Activated CD4-positive, alpha-beta T cell treated with anti-CD3 and anti-CD28 coated beads, Interleukin-2, amount 10 ng/mL, durations not matched to agents 24 days and 14 days (primary cell): Measurements from ENCODE around the gene OR2A12. TPM values are rescaled to one million over a fixed set of nuclear protein-coding genes. Genes with fewer than 3 reads are reported as not detected.
A peak's percentile ranks its signal among the peaks of the same experiment; 100 is the strongest.
"Not testable (repeated sequence)": the region's sequence is repeated elsewhere in the genome, so short reads cannot be mapped to it uniquely, and the experiment has no call there.

ENCODE experiments used
- DNase-seq: peaks from one replicate; pipeline ENCODE4 v3.0.0; 2022
- H3K27ac Mint-ChIP-seq: one replicate; pipeline ENCODE4 v1.8.0; 2022; ENCODE audit warnings: mild to moderate bottlenecking, mixed read lengths
- H3K27me3 Mint-ChIP-seq: one replicate; pipeline ENCODE4 v1.8.0; 2022; ENCODE audit warnings: mixed read lengths
- H3K36me3 Mint-ChIP-seq: one replicate; pipeline ENCODE4 v1.8.0; 2022; ENCODE audit warnings: low read depth, mild to moderate bottlenecking, mixed read lengths
- H3K4me1 Mint-ChIP-seq: one replicate; pipeline ENCODE4 v1.8.0; 2021; ENCODE audit warnings: mixed read lengths
- H3K4me3 Mint-ChIP-seq: one replicate; pipeline ENCODE4 v1.8.0; 2022; ENCODE audit warnings: mild to moderate bottlenecking, moderate library complexity, mixed read lengths
- H3K9me3 Mint-ChIP-seq: one replicate; pipeline ENCODE4 v1.8.0; 2021; ENCODE audit warnings: mixed read lengths
- intact Hi-C: fragments of 100-400 bp; cut with micrococcal nuclease; formaldehyde crosslinking; loops from one replicate; pipeline ENCODE4 v1.15.1; 2023
- total RNA-seq: library from RNA; stranded (reverse); gene quantifications from 2 replicates; pipeline ENCODE4 v1.2.3, GENCODE V29; 2022

The OR2A12 gene
- total RNA-seq, 1 donor from 2014 or later: not detected

GRCh38 chr7:144087230-144087629, 1.2 kb downstream of the OR2A12 start:
- Mint-ChIP-seq H3K27me3 (no peaks in the 10 kb centered on the region), H3K4me3 (no peak overlapping the region), H3K27ac (no peak overlapping the region), H3K4me1 (no peaks in the 10 kb centered on the region), H3K9me3 (peaks cover 4% of the 10 kb centered on the region), H3K36me3 (no peaks in the 10 kb centered on the region)
- intact Hi-C loops: no loop called here
- DNase-seq: no peak

GRCh38 chr7:144090667-144091066, 4.6 kb downstream of the OR2A12 start:
- H3K27ac Mint-ChIP-seq: no peak overlapping the region
- H3K36me3 Mint-ChIP-seq: no peaks in the 10 kb centered on the region
- no peaks in the 10 kb centered on the region for H3K4me1 Mint-ChIP-seq
- no peak overlapping the region for H3K4me3 Mint-ChIP-seq
- intact Hi-C loops: no loop called here
- no peak for DNase-seq
- H3K27me3 Mint-ChIP-seq: no peaks in the 10 kb centered on the region
- H3K9me3 Mint-ChIP-seq: peaks cover 8% of the 10 kb centered on the region

GRCh38 chr7:144098776-144099175, 12.7 kb downstream of the OR2A12 start:
- intact Hi-C loops: no loop called here
- no peak overlapping the region for H3K4me3 Mint-ChIP-seq
- peaks cover 3% of the 10 kb centered on the region for H3K27me3 Mint-ChIP-seq
- H3K4me1 Mint-ChIP-seq: peaks cover 2% of the 10 kb centered on the region
- H3K36me3 Mint-ChIP-seq: no peaks in the 10 kb centered on the region
- no peak overlapping the region for H3K27ac Mint-ChIP-seq
- no peaks in the 10 kb centered on the region for H3K9me3 Mint-ChIP-seq
- DNase-seq: no peak

- H3K9me3 Mint-ChIP-seq: no peaks in the 10 kb centered on the region
- H3K36me3 Mint-ChIP-seq: no peaks in the 10 kb centered on the region
- H3K27me3 Mint-ChIP-seq: peaks cover 4% of the 10 kb centered on the region
- DNase-seq: no peak
- intact Hi-C loops: no loop called here
- peaks cover 2% of the 10 kb centered on the region for H3K4me1 Mint-ChIP-seq
- H3K27ac Mint-ChIP-seq: no peak overlapping the region
- H3K4me3 Mint-ChIP-seq: no peak overlapping the region
Measured at GRCh38 chr7:144100607-144101006, 14.5 kb downstream of the OR2A12 start.

GRCh38 chr7:144102041-144102440, 16.0 kb downstream of the OR2A12 start:
- Mint-ChIP-seq H3K36me3 (no peaks in the 10 kb centered on the region), H3K9me3 (no peaks in the 10 kb centered on the region), H3K27me3 (peaks cover 4% of the 10 kb centered on the region), H3K27ac (no peak overlapping the region), H3K4me1 (peaks cover 2% of the 10 kb centered on the region), H3K4me3 (no peak overlapping the region)
- DNase-seq: no peak
- intact Hi-C loops: no loop called here

GRCh38 chr7:144105211-144105610, 19.1 kb downstream of the OR2A12 start:
- no peak overlapping the region for H3K27ac Mint-ChIP-seq
- H3K4me3 Mint-ChIP-seq: no peak overlapping the region
- H3K9me3 Mint-ChIP-seq: no peaks in the 10 kb centered on the region
- DNase-seq: no peak
- H3K27me3 Mint-ChIP-seq: peaks cover 4% of the 10 kb centered on the region
- H3K4me1 Mint-ChIP-seq: no peaks in the 10 kb centered on the region
- intact Hi-C loops: no loop called here
- no peaks in the 10 kb centered on the region for H3K36me3 Mint-ChIP-seq

- intact Hi-C loops: no loop called here
- Mint-ChIP-seq H3K9me3 (no peaks in the 10 kb centered on the region), H3K4me1 (no peaks in the 10 kb centered on the region), H3K36me3 (no peaks in the 10 kb centered on the region), H3K27me3 (peaks cover 6% of the 10 kb centered on the region), H3K27ac (no peak within 1 kb of the TSS), H3K4me3 (no peak within 1 kb of the TSS)
- no peak for DNase-seq
Measured at GRCh38 chr7:144109283-144109682, 23.2 kb downstream of the OR2A12 start, which contains the start of gene OR2A2. Gene OR2A2, plus strand, starts transcription at chr7:144109583. Its CDS starts 0 bp downstream, at chr7:144109583.

- H3K9me3 Mint-ChIP-seq: no peaks in the 10 kb centered on the region
Measured at GRCh38 chr7:144110272-144110671, 24.2 kb downstream of the OR2A12 start.

GRCh38 chr7:144113651-144114050, 27.6 kb downstream of the OR2A12 start:
- no peaks in the 10 kb centered on the region for H3K4me1 Mint-ChIP-seq
- no peak overlapping the region for H3K4me3 Mint-ChIP-seq
- no peaks in the 10 kb centered on the region for H3K36me3 Mint-ChIP-seq
- H3K27ac Mint-ChIP-seq: no peak overlapping the region
- no peaks in the 10 kb centered on the region for H3K9me3 Mint-ChIP-seq
- H3K27me3 Mint-ChIP-seq: peaks cover 6% of the 10 kb centered on the region
- intact Hi-C loops: no loop called here
- no peak for DNase-seq

More at GRCh38 chr7:144110272-144110671, 24.2 kb downstream of the OR2A12 start:
- no peaks in the 10 kb centered on the region for H3K36me3 Mint-ChIP-seq
- DNase-seq: no peak
- intact Hi-C loops: no loop called here
- no peak overlapping the region for H3K27ac Mint-ChIP-seq
- peaks cover 6% of the 10 kb centered on the region for H3K27me3 Mint-ChIP-seq
- no peaks in the 10 kb centered on the region for H3K4me1 Mint-ChIP-seq
- no peak overlapping the region for H3K4me3 Mint-ChIP-seq

GRCh38 chr7:144118341-144118740, 32.3 kb downstream of the OR2A12 start:
- Mint-ChIP-seq H3K27ac (no peak overlapping the region), H3K4me1 (no peaks in the 10 kb centered on the region), H3K9me3 (no peaks in the 10 kb centered on the region), H3K27me3 (no peaks in the 10 kb centered on the region), H3K36me3 (no peaks in the 10 kb centered on the region), H3K4me3 (no peak overlapping the region)
- DNase-seq: no peak
- intact Hi-C loops: no loop called here

- Mint-ChIP-seq H3K4me3 (no peak within 1 kb of the TSS), H3K9me3 (no peaks in the 10 kb centered on the region), H3K36me3 (no peaks in the 10 kb centered on the region), H3K27me3 (no peaks in the 10 kb centered on the region), H3K4me1 (no peaks in the 10 kb centered on the region), H3K27ac (no peak within 1 kb of the TSS)
- DNase-seq: no peak
- intact Hi-C loops: no loop called here
Measured at GRCh38 chr7:144122876-144123275, 36.8 kb downstream of the OR2A12 start, which contains the start of gene OR2A14. Gene OR2A14, plus strand, starts transcription at chr7:144123176. Its CDS starts 5,937 bp downstream, at chr7:144129113.

GRCh38 chr7:144127714-144128334, 41.7 kb downstream of the OR2A12 start:
- peak; percentile 95 for DNase-seq
- peaks cover 2% of the 10 kb centered on the region for H3K27me3 Mint-ChIP-seq
- H3K4me3 Mint-ChIP-seq: no peak overlapping the region
- intact Hi-C loops: loop anchor here (5.0 kb wide), 1 partner anchor 886 kb away; no protein-coding TSS in a partner anchor
- no peaks in the 10 kb centered on the region for H3K4me1 Mint-ChIP-seq
- no peaks in the 10 kb centered on the region for H3K36me3 Mint-ChIP-seq
- no peaks in the 10 kb centered on the region for H3K9me3 Mint-ChIP-seq
- no peak overlapping the region for H3K27ac Mint-ChIP-seq

GRCh38 chr7:144129601-144130000, 43.5 kb downstream of the OR2A12 start:
- H3K36me3 Mint-ChIP-seq, H3K27me3 Mint-ChIP-seq, H3K4me3 Mint-ChIP-seq, H3K4me1 Mint-ChIP-seq, H3K9me3 Mint-ChIP-seq, H3K27ac Mint-ChIP-seq, DNase-seq: not testable (repeated sequence)
- intact Hi-C loops: loop anchor here (5.0 kb wide), 1 partner anchor 887 kb away; no protein-coding TSS in a partner anchor

- Mint-ChIP-seq H3K4me1 (no peaks in the 10 kb centered on the region), H3K4me3 (no peak overlapping the region), H3K27ac (no peak overlapping the region), H3K27me3 (peaks cover 2% of the 10 kb centered on the region), H3K9me3 (no peaks in the 10 kb centered on the region), H3K36me3 (no peaks in the 10 kb centered on the region)
- no peak for DNase-seq
- intact Hi-C loops: no loop called here
Measured at GRCh38 chr7:144130730-144131129, 44.7 kb downstream of the OR2A12 start.

GRCh38 chr7:144132262-144132661, 46.2 kb downstream of the OR2A12 start:
- Mint-ChIP-seq H3K27ac (no peak overlapping the region), H3K9me3 (no peaks in the 10 kb centered on the region), H3K4me3 (no peak overlapping the region), H3K36me3 (no peaks in the 10 kb centered on the region), H3K4me1 (no peaks in the 10 kb centered on the region), H3K27me3 (peaks cover 3% of the 10 kb centered on the region)
- intact Hi-C loops: no loop called here
- DNase-seq: no peak
